Ishikawa (cell line): ENCODE results near the gene ARMH4.

Experiments
- CEBPB ChIP-seq: IDR thresholded peaks from 2 replicates; pipeline ENCODE4 v1.6.1; 2012
- CREB1 ChIP-seq: IDR thresholded peaks from 2 replicates; pipeline ENCODE4 v1.6.1; 2012; ENCODE audit warnings: low read depth
- EGR1 ChIP-seq: IDR thresholded peaks from 2 replicates; pipeline ENCODE4 v1.6.1; 2012
- EP300 ChIP-seq: IDR thresholded peaks from 2 replicates; pipeline ENCODE4 v1.6.1; 2012; ENCODE audit warnings: borderline replicate concordance
- FOXM1 ChIP-seq: IDR thresholded peaks from 2 replicates; pipeline ENCODE4 v1.6.1; 2012; ENCODE audit warnings: low read depth, borderline replicate concordance
- NFIC ChIP-seq: IDR thresholded peaks from 2 replicates; pipeline ENCODE4 v1.6.1; 2012
- RAD21 ChIP-seq: IDR thresholded peaks from 2 replicates; pipeline ENCODE4 v1.6.1; 2012; ENCODE audit warnings: low read depth
- TAF1 ChIP-seq: IDR thresholded peaks from 2 replicates; pipeline ENCODE4 v1.6.1; 2012; ENCODE audit warnings: low read depth, mild to moderate bottlenecking
- TCF12 ChIP-seq: IDR thresholded peaks from 2 replicates; pipeline ENCODE4 v1.6.1; 2012; ENCODE audit warnings: low read depth
- TEAD4 ChIP-seq: IDR thresholded peaks from 2 replicates; pipeline ENCODE4 v1.6.1; 2012
- YY1 ChIP-seq: IDR thresholded peaks from 2 replicates; pipeline ENCODE4 v1.6.1; 2012; ENCODE audit warnings: low read depth
- ZBTB7A ChIP-seq: IDR thresholded peaks from 2 replicates; pipeline ENCODE4 v1.6.1; 2012; ENCODE audit warnings: low read depth
- TF ChIP-seq, protein P1 (sequence below): IDR thresholded peaks from 2 replicates; pipeline ENCODE4 v1.6.1; 2012
- TF ChIP-seq, protein P2 (sequence below): IDR thresholded peaks from 2 replicates; pipeline ENCODE4 v1.6.1; 2012; ENCODE audit warnings: low read depth, mild to moderate bottlenecking
- TF ChIP-seq, protein P3 (sequence below): IDR thresholded peaks from 2 replicates; pipeline ENCODE4 v1.6.1; 2012

The ARMH4 gene

DNA sequence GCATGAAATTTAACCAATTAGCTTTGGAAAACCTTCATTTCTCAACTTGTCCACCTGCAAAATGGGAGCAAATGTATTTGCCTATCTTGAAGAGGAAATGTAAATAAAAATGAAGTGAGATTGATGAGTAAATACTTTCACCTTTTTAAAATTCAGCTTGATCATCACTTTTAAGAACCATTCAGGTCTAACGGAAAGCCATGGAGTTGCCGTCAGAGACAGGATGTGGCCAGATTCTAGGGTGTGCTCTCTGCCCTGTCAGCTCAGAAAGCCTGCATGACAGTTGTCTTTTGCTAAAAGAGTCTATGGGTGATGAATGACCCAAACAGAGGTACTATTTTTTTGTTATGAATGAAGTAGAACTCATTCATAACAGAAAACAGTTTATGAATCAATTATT, 181.8 kb downstream of the ARMH4 start:
- TF ChIP-seq NFIC (no peak), ZBTB7A (no peak), EP300 (no peak), TCF12 (no peak), EGR1 (no peak), FOXM1 (no peak), CREB1 (no peak)
- TF ChIP-seq, protein P1, sequence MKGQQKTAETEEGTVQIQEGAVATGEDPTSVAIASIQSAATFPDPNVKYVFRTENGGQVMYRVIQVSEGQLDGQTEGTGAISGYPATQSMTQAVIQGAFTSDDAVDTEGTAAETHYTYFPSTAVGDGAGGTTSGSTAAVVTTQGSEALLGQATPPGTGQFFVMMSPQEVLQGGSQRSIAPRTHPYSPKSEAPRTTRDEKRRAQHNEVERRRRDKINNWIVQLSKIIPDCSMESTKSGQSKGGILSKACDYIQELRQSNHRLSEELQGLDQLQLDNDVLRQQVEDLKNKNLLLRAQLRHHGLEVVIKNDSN, result no peak
- TF ChIP-seq, protein P2, sequence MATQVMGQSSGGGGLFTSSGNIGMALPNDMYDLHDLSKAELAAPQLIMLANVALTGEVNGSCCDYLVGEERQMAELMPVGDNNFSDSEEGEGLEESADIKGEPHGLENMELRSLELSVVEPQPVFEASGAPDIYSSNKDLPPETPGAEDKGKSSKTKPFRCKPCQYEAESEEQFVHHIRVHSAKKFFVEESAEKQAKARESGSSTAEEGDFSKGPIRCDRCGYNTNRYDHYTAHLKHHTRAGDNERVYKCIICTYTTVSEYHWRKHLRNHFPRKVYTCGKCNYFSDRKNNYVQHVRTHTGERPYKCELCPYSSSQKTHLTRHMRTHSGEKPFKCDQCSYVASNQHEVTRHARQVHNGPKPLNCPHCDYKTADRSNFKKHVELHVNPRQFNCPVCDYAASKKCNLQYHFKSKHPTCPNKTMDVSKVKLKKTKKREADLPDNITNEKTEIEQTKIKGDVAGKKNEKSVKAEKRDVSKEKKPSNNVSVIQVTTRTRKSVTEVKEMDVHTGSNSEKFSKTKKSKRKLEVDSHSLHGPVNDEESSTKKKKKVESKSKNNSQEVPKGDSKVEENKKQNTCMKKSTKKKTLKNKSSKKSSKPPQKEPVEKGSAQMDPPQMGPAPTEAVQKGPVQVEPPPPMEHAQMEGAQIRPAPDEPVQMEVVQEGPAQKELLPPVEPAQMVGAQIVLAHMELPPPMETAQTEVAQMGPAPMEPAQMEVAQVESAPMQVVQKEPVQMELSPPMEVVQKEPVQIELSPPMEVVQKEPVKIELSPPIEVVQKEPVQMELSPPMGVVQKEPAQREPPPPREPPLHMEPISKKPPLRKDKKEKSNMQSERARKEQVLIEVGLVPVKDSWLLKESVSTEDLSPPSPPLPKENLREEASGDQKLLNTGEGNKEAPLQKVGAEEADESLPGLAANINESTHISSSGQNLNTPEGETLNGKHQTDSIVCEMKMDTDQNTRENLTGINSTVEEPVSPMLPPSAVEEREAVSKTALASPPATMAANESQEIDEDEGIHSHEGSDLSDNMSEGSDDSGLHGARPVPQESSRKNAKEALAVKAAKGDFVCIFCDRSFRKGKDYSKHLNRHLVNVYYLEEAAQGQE, result no peak
- TF ChIP-seq, protein P3, sequence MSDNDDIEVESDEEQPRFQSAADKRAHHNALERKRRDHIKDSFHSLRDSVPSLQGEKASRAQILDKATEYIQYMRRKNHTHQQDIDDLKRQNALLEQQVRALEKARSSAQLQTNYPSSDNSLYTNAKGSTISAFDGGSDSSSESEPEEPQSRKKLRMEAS, result no peak

DNA sequence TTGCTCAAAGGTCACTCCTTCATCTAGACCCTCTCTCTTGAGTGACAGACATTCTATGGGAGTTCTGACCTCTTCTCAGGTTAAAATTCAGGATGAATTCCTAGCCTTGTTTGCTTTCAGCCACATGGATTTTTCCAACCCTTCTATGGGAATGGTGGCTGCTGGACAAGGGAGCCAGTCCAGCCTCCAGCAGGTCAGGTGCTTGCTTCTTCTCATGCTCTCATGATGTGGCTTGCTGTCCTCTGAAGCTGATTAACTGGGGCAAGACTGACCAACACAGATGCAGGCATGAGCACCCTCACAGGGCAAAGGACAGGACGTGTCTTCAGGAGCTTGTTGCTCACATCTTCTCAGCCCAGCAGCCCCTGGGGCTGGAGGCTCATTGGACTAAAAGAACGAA, 188.9 kb downstream of the ARMH4 start:
- TF ChIP-seq ZBTB7A (no peak), NFIC (no peak)
- TF ChIP-seq, protein P1, result no peak

DNA sequence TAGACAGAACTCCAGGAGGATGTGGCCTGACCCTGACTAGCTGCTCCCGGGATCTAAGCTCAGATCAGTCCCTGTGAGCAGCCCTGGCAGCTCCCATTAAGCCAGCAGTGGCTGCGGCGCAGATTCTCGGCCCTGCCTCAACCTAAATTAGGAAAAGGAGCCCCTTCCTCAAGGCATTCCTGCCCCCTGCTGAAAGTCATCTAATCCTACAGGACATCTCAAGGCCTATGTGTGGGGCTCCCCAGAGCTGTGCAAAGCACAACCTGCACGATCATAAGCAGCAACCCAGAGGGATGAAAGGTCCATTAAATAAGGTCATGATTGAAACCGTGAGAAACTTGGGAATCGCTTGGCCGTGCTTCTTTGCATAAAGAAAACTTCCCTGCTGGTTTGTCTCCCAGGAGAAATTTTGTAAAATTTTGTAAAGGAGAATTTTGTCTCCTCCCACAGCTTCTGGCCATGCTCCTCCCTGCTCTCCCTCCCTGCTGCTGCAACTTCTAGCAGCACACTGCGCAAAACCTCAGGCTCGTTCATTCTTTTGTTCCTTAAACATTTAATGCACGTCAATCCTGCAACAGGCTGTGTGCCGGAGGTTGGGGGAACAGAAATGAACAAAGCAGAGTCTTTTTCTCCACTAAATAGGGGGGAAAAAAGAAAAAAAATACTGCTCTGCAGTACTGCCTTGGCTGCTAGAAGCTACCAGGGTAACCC, 189.5 kb downstream of the ARMH4 start:
- TF ChIP-seq TAF1 (no peak), NFIC (no peak), TEAD4 (no peak), ZBTB7A (no peak), CEBPB (no peak), FOXM1 (no peak), RAD21 (no peak)
- TF ChIP-seq, protein P1, result no peak

DNA sequence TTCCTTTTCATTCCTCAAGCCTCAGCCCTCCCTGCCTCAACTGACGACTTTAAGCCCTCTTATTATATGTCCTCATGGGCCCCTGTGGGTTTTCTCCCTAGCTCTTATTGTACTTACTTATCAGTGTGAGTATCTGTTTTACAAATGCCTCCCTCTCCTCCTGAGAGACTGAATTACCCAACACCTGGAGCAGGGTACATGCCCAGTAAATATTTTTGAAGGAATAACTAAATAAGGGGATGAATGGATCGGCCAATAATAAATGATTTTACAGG, 190.3 kb downstream of the ARMH4 start:
- TF ChIP-seq YY1, result no peak
- no peak for TF ChIP-seq TEAD4
- no peak for TF ChIP-seq EGR1
- TF ChIP-seq NFIC, result no peak
- TF ChIP-seq CREB1, result no peak
- TF ChIP-seq, protein P3, result no peak
- TF ChIP-seq EP300, result no peak

DNA sequence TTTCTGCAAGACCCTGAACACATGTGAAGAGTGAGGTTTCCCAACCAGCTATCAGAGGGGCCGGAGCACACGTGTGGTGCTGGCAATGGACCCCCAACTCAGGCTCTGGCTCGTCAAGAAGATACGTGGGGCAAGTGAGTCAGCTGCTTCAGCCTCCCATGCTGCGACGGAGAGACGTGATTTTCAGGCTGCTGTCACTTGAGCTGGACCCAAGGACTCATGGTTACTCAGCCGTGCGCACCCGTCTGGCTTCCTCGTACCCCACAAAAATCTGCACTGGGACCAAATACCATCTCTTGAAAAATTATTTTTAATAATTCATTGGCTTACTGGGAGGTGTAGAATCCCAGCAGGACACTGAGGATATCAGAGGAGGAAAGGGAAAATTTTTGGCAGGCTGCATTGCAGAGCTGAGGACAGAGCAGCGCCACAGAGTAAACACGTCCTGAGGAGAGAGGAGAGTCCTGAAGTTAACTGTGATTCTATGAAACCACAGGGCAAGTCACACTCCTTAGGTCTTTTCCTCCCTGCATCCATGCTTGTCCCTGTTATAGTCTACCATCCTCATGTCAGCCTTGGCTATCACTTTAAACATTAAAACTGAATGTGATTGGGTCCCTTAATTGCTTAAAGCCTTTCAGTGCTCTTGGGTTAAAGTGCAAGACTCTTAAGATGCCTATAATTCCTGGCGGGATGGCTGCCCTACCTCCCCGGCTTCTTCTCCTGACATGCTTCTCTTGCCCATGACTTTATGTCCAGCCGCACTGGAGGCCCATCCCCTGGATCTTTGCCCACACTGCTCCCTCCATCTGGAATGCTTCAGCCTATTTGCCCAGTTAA, 190.8 kb downstream of the ARMH4 start:
- TF ChIP-seq CREB1, result no peak
- no peak for TF ChIP-seq ZBTB7A
- no peak for TF ChIP-seq NFIC
- TF ChIP-seq, protein P2, result no peak
- no peak for TF ChIP-seq CEBPB
- TF ChIP-seq, protein P3, result no peak
- TF ChIP-seq TCF12, result no peak

DNA sequence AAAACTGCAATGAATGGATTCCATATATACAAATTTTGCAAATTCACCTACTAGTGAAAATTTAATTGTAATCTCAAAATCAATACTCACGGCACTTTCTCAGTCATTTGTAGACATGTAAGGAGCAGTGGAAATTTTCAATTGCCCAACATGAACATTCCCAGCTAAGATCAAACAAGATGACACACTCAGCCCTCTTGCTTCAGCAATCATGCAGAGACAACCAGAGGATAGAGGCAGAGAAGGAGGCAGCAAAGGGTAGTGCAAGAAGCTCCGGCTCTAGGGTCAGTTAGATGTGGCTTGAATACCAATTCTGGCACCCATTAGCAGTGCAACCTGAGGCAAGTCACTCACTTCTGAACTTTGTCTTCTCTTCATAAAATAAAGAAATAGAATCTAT, 194.6 kb downstream of the ARMH4 start:
- TF ChIP-seq TAF1 (no peak), CREB1 (no peak), RAD21 (no peak), TCF12 (no peak), YY1 (no peak), CEBPB (no peak), FOXM1 (no peak), EP300 (no peak), NFIC (no peak), ZBTB7A (no peak), EGR1 (no peak), TEAD4 (no peak)
- TF ChIP-seq, protein P3, result no peak
- TF ChIP-seq, protein P1, result no peak
- TF ChIP-seq, protein P2, result no peak
